HG03095 (cell line): ENCODE measurements around the gene PRSS16.

Experiments
- ATAC-seq: cut with Tn5 transposase; IDR thresholded peaks from one replicate; pipeline ENCODE4 v1.9.1; 2021; ENCODE audit warnings: moderate library complexity; ENCODE audit not compliant: unreplicated experiment

The PRSS16 gene

DNA sequence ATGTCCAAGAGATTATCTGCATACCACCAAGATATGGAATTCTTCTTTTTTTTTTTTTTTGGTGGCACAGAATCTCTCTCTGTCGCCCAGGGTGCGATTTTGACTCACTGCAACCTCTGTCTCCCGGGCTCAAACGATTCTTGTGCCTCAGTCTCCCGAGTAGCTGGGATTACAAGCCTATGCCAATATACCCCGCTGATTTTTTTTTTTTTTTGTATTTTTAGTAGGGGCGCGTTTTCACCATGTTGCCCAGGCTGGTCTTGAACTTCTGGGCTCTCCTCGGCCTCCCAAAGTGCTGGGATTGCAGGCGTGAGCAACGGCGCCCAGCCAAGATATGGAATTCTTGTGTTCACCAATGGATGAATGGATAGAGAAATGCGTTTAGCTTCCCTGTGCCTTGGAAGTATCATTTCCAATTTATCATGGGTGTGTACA is 33.6 kb downstream of the PRSS16 start:
- no peak for ATAC-seq

DNA sequence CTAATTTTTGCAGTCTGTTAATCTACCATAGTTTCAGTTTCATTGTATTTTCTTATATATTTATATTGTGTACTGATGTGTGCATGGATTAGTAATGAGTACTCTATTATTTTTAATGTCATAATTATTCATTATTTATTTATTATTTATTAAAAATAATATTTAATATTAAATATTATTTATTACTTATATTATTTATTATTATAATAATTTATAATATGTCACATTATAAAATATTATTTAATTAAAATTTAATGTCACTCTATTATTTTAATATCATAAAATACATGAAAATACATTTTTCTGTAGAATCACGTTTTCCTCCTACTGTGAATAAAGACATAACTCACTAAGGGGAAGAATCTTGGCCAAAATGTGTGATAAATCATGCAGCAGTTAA is 34.1 kb downstream of the PRSS16 start:
- no peak for ATAC-seq

DNA sequence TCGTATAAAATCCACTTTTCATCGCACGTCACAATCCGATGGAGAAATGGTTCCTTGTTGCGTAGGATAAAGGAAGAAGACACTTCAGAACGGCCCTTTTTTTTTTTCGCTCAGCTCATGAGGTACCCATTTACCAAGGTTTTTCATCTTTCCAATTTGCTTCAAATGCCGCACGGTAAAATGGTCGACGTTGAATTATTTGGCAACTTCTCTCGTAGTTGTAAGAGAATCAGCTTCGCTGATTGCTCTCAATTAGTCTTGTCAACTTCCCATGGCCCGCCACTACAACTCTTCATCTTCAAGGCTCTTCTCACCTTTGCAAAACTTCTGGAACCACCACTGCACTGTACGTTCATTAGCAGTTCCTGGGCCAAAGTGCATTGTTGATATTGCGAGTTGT is 35.8 kb downstream of the PRSS16 start:
- ATAC-seq: no peak

DNA sequence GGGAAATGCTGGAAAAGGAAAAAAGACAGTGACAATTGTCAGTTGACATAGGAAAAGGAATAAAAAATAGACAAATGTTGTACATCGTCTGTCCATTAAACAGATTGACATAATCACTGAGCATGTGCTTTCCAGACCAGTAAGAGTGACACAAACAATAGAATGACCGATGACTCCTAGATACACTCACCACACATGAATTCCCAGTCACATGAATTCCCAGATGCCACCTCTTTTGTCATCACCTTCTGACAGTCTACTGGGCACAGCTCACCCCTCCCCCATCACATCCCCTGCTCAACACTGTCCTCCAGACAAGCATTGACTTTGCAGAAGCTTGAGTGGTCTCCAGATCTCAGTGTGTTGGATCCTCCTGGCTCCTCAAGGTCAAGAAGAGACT is 38.6 kb downstream of the PRSS16 start:
- no peak for ATAC-seq

DNA sequence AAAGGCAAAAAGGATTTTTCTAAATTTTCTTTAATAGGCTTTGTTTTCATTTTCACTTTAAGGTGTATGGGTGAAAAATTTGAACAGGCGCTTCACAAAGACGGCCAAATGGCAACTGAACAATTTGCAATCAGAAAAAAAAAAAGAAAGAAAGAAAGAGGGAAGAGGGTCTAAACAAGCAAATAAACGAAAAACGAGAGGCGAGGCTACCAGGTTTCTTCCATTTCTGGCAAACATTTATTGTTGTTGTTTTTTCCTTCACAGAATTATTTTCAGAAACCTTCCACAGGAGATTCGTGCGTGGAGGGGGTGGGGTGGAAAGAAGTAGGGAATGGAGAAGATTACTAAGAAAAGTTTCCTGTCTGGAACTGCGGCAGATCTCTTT is 40.2 kb downstream of the PRSS16 start:
- ATAC-seq: no peak

DNA sequence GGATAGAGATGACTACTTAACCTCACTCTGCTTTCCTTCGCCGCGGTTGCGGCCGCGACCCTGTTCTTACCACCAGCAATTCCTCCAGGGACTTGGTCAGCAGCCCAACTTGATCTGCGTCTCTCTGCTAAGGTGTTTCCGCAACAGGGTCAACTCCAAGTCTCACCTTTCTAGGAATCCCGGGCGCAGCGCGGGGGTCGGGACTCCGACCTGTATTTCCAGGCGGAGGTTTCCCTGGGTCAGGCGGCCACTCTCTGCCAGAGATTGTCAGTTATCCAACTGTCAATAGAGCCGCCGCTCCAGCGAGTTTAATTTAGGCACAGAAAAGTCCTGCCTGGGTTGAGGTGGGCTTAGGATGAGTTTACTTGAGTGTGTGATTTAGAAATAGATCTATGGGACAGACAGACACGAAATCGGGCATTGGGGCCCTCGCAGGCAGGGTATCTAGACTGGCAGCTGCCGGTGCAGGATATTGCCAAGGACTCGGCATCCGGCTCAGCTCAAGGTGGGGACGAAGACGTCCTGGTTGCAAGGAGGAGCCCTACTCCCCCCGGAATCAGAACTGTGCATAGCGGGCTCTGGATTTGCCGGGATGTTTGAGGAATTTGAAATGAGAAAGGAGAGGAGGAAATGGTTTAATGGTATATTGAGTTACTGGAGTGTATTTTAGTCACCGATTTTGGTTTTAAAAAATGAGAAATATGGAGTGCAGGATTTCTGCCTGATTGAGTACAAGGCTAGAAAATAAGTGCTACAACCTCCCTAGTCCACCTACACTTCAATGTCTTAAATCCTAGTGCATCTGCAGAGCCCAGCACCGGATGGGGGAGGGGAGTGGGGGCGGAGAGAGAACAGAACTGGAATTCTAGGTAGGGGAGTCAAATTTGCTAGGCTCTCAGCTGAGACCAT is 40.9 kb downstream of the PRSS16 start:
- no peak for ATAC-seq

DNA sequence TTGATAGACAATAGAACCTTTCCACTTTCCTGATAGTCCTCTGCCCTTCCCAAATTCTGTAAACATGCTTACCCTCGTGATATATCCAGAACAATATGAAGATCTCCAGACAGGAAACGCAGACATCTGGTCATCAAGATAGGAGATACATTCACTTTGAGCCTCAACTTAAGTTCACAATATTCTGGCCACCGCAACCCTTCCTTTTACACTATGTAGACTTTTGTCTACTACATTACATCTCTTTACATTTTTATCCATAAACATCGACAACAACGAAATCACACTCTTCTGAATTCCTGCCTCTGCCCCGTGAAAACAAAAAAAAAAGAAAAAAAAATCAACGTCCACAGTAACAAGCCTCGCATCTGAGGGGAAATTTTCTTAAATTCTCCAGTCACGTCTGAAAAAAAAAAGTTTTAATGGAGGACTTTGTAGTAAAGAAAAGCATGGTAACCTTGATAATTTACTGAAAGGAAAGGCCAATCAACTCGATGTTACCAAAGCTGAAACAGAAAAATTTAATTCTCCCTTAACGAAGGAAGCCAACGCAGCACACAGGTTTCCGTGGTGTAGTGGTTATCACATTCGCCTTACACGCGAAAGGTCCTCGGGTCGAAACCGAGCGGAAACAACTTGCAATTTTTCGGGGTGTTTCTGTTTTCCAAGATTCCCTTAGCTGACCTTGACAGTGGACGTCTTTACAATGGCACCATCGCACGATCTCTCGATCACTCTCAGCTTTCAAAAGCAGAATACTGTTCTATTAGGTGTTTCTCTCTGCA is 42.8 kb downstream of the PRSS16 start:
- ATAC-seq: no peak

DNA sequence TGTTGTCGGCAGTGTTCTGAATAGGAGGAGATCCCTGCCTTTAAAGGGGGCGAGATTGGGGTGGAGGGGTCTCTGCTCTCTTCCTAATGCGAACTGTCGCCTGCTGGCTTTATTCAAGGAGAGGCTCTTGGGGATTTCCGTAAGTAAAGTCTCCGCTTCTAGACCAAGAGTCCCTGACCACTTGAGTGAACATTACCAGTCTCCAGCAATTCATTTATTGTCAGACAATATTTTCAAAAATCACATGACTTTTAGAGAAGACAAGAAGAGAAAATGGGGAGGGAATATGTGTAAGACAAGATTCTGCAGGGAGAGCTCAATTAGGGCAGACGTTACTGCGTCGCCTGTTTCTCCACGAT is 43.3 kb downstream of the PRSS16 start:
- ATAC-seq: no peak

DNA sequence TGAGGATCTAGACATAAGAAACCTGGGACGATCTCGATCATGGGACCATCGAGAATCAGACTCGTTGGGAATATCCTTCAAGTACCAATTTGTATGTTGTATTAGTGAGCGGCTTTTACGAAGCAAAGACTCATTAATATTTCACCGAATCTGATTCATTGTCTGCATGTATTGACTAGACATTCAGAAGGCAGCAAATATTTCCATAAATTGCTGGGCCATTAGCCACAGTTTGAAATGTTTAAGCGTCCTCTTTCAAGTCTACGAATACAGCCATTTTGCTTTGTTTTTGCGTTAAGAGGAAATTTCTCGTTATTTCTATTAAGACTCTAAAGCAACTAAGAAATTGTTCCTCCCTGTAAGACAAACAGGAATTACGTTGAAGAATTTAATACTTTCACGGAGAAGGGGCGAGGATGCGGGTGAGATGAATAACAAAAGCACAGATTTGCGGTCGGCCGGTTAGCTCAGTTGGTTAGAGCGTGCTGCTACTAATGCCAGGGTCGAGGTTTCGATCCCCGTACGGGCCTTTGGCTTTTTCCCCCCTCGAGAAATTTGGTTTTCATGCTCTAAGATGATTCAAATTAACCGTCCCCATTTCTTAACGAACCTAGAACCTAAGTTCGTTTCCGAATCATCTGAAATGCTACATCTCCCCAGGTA is 46.1 kb downstream of the PRSS16 start:
- ATAC-seq: no peak

DNA sequence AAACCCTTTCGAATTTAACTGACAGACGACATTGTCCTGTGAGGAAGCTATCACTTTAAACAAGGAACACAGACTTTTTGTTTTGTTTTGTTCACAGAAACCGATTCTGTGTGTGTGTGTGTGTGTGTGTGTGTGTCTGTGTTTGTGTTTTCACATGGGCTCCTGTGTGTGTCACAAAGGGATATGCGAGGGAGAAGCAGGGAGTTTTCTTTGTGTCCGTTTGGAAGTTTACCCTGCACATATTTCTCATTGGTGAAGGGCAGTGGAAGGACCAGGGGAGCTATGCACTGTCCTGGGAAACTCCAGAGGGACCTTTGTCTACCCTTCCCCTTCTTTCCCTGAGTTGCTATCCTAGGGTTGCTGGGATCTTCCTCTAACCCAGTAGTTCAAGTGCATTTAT is 46.9 kb downstream of the PRSS16 start:
- ATAC-seq: no peak

DNA sequence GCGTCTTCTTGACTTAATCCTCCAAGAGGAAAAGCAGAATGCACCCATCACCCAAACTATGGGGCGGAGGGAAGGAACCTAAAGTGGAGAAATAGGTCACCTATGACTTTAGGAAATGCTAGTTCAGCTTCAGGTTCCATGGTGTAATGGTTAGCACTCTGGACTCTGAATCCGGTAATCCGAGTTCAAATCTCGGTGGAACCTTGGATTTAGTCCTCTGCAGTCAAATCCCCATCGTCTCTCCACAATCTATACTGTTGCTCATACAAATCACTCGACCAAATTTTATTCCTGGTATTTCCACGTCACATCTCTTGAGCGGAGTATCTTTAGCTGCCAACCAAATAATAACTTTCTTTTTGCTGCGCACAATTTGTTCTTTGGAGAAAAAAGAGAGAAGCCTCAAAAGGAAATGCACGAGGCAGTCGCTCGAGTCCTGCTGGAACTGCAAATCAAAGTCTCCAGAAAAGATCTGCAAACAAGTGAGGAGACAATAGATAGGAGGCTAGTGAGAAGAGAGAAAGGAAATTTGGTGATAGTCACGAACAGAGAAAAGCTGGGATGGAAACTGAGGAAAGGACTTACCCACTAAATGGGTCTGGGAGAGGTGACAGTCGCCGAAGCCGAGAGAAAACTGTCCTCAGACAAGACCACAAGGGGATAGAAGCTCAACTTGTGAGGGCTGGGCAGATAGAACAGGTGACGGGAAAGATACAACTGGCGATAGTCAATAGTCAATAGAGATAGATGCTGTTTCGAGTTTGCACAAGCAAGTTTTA is 48.0 kb downstream of the PRSS16 start:
- ATAC-seq: no peak

DNA sequence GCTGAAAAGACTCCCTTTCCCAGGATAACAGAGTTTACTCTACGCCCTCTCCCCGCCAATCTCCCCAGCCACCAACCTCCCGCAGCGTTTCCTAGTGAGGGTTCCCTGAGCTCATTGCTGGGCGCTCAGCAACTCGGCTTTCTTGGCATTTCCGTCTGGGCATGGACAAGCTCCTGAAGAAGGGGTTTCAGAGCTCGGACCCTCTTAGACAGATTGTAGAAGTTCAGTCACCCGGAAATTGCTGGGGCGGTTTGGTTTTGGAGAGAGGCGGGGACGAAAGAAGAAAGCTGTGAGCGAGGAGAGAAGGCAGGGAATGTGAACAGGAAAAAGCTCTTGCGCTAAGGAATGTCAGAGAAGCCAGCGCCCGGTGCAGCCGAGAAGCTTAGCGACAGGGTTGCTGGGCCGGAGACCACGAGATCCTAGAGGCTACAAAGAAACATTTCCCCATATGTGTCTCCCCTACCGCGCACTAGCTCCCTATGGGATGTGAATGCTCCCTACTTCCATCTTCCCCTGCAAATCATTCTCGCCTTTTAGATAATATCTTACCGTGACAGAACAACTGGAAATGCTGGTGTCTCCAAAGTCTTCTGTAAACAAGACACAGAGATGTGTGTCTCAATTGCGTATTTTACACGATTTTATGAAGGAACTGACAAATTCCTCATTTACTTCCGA is 48.7 kb downstream of the PRSS16 start:
- no peak for ATAC-seq

DNA sequence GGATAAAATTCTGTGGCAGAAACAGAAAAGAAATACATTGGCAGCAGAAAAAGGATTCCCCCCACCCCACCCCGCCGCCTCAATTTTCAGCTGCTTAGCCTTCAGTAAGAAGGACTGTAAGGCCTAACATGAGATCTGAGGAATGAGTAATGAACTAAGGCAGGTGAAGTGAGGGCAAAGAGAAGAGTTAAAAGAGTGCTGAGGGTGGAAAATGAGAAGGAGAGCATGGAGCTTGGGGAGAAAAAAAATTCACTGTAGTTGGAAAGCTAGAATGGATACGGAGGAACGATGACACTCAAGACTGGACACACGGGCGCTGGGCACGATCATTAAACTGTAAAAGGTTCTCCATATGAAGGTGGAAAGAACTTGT is 50.0 kb downstream of the PRSS16 start:
- no peak for ATAC-seq

DNA sequence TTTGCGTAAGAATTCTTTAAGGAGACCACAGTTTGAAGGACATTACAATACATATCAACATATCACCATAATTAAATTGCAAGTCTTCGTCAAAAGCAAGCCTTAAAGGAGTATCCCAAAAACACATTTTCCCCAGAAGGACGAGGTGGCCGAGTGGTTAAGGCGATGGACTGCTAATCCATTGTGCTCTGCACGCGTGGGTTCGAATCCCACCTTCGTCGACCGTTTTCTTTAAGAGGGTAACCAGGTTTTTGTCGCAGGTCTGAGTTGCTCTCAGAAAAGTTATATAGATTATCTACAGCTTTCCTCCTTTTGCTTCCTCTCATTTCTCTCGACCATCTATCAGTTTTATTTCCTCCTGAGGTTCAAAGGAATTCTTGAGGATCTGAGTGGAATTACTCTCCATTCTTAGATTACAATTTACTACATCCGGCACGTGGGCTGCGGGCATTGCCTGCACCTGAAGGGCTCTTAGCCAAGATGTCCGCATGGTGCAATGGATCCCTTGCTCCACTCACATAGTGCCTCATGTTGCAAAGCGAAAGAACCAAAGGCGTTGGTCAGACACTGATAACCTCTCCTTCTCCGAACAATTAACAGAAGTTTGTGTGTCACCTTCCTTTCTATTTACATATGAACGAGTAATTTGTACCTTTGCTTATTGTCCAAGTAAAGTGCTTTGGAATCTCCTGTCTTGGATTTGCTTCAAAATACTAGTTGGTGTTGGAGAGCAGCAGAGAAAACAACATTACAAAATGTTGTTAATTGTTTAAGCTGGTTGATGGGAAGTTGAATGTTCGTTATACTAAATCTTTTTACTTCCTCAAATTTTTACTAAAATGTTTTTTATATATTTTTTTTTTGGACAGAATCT is 50.6 kb downstream of the PRSS16 start:
- no peak for ATAC-seq

DNA sequence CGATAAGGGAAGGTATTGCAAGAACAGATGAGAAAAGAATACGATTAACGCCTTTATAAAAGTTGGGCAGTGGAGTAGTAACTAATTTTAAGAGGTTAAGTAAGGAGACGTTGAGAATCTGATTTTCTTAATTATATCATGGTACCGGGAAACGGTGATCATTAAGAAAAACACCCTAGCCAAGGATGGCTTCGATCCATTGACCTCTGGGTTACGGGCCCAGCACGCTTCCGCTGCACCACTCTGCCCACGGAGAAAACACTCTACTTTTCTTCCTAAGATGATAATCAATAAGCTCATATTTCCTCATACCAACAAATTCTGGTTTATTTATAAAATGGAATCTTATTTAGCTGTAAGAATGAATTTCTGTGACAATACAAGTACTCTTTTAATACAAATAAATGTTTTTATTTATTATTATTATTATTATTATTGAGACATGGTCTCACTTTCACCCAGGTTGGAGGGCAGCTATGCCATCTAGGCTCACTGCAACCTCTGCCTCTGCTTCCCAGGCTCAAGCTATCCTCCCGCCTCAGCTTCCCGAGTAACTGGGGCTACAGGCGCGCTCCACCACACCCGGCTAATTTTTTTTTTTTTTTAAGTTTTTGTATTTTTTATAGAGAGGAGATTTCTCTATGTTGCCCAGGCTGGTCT is 56.2 kb downstream of the PRSS16 start:
- ATAC-seq: no peak
